Kidney (tissue), 14 donors: ENCODE measurements around the gene THAP8. TPM values are rescaled to one million over a fixed set of nuclear protein-coding genes. Genes with fewer than 3 reads are reported as not detected.

ENCODE experiments used
- DNase-seq, 5 donors: peaks; one replicate each; pipeline ENCODE4 v3.0.0-alpha.2; 2013 to 2020
- FAIRE-seq: peaks from 2 replicates; lab custom pipeline; 2012; peaks lifted over from hg19 to GRCh38; lab: Jason Lieb, UNC
- H3K27ac ChIP-seq, 2 donors: one replicate each; pipeline ENCODE4 v1.7.0; 2013; ENCODE audit warnings: low read depth in 2 of 2, low read length in 2 of 2, inconsistent platforms in 1 of 2
- H3K27me3 ChIP-seq: one replicate; pipeline ENCODE4 v1.7.1; 2013; ENCODE audit warnings: low read length, inconsistent platforms; ENCODE audit not compliant: control insufficient read depth, insufficient read depth
- H3K36me3 ChIP-seq, 3 donors: one replicate each; pipeline versions ENCODE4 v1.7.0 to v1.7.1; 2013; ENCODE audit warnings: low read length in 3 of 3, control low read depth in 1 of 3, inconsistent platforms in 1 of 3; ENCODE audit not compliant: insufficient read depth in 3 of 3, control insufficient read depth in 2 of 3
- H3K4me1 ChIP-seq, 3 donors: one replicate each; pipeline versions ENCODE4 v1.7.0 to v1.7.1; 2013; ENCODE audit warnings: low read length in 3 of 3, inconsistent platforms in 1 of 3, low read depth in 1 of 3; ENCODE audit not compliant: control insufficient read depth in 2 of 3, insufficient read depth in 2 of 3
- H3K4me3 ChIP-seq, 3 donors: one replicate each; pipeline versions ENCODE4 v1.7.0 to v1.8.1; 2013; ENCODE audit warnings: low read length in 3 of 3, control low read depth in 1 of 3, inconsistent platforms in 1 of 3
- H3K9ac ChIP-seq, 3 donors: one replicate each; pipeline versions ENCODE4 v1.7.0 to v1.7.1; 2013; ENCODE audit warnings: low read length in 3 of 3, control low read depth in 1 of 3, inconsistent platforms in 1 of 3
- H3K9me3 ChIP-seq, 3 donors: one replicate each; pipeline versions ENCODE4 v1.7.0 to v1.7.1; 2013; ENCODE audit warnings: low read length in 3 of 3, control low read depth in 1 of 3, inconsistent platforms in 1 of 3; ENCODE audit not compliant: control insufficient read depth in 2 of 3, insufficient read depth in 1 of 3
- CTCF ChIP-seq: IDR thresholded peaks from 3 replicates; pipeline ENCODE4 v1.5.1; 2012; ENCODE audit warnings: mild to moderate bottlenecking, moderate library complexity, borderline replicate concordance; ENCODE audit not compliant: insufficient read depth; ENCODE audit errors: extremely low read depth
- intact Hi-C: fragments of 100-400 bp; cut with DNase I; formaldehyde crosslinking; loops from one replicate; pipeline ENCODE4 v1.11.1; 2022
- polyA plus RNA-seq: library from polyadenylated mRNA; stranded (reverse); fragments of 350-450 nt; fragmentation: Illumina TruSeq; extraction: RNeasy Lipid Tissue Mini Kit (QIAGEN cat#74804); gene quantifications from one replicate; pipeline ENCODE4 v1.2.3, GENCODE V29; 2014; ENCODE audit warnings: low read depth, low replicate concordance; ENCODE audit not compliant: insufficient read depth
- total RNA-seq: library from RNA; stranded (reverse); fragmentation: NEBNext Ultra II Directional; extraction: Animal tissue kit (Norgen Biotek cat#: 25700); gene quantifications from one replicate; pipeline ENCODE4 v1.2.1, GENCODE V29; 2021
- donor health status: control.
- donor health status: control.
- donor health status: control.
- donor health status: control.
- donor health status: control.
- donor health status: DM: yes; HTN: yes; CAD: no.
- donor health status: Normal renal cell carcinoma (clear cell type).

The THAP8 gene
- total and polyA plus RNA-seq, 2 donors from 2014 or later = 3.7 to 10.3 TPM

DNA sequence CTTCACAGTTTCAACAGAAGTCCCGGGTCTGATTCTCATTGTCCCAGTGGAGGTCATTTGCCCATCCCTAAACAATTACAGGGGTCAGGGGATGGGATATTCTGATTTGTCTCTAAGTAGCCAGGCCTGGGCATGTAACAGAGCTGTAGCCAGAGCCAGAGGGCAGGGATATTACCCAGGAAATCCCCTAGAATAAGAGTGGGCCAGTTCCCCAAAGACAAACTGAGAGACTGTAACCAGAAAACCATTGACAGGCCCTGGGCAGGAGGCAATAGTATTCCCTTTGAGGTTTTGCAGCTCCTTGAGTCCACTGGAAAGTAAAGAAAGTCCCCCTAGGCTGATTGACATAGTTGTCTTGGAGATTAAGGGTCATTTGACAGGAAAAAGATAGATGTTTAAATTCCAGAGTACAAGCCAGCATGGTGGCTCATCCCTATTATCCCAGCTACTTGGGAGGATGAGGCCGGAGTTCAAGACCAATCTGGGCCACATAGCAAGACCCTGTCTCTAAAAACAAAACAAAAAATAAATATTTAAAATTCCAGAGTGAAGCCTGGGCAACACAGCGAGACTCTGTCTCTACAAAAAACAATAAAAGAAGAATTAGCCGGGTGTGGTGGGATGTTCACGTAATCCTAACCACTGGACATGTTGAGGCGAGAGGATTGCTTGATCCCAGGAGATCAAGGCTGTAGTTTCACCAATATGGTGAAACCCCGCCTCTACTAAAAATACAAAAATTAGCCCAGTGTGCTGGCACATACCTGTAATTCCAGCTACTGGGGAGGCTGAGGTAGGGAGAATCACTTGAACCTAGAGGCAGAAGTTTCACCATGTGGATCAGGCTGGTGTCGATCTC is 60.9 kb downstream of the THAP8 start:
- Histone ChIP-seq H3K36me3 (no peaks in the 10 kb centered on the region), H3K27ac (no peak overlapping the region), H3K4me3 (no peak overlapping the region), H3K4me1 (peaks cover 0 to 13% (median 5%) of the 10 kb centered on the region in 3 donors), H3K27me3 (no peaks in the 10 kb centered on the region), H3K9me3 (no peaks in the 10 kb centered on the region), H3K9ac (no peak overlapping the region)
- no peak for TF ChIP-seq CTCF
- FAIRE-seq (no peak), DNase-seq (no peak)
- intact Hi-C loops = no loop called here

- no peaks in the 10 kb centered on the region for H3K27me3 ChIP-seq
- DNase-seq = peak in 2 of 5 donors; percentile 19 to 43
- no peak for FAIRE-seq
- H3K9me3 ChIP-seq = no peaks in the 10 kb centered on the region
- TF ChIP-seq CTCF = no peak
- H3K36me3 ChIP-seq = no peaks in the 10 kb centered on the region
- no peak overlapping the region for H3K9ac ChIP-seq
- H3K4me1 ChIP-seq = peaks cover 0 to 13% (median 5%) of the 10 kb centered on the region in 3 donors
- intact Hi-C loops = no loop called here
- no peak overlapping the region for H3K27ac ChIP-seq
- H3K4me3 ChIP-seq = no peak overlapping the region
Observed at GRCh38 chr19:35991731-35992450, 62.2 kb downstream of the THAP8 start.

DNA sequence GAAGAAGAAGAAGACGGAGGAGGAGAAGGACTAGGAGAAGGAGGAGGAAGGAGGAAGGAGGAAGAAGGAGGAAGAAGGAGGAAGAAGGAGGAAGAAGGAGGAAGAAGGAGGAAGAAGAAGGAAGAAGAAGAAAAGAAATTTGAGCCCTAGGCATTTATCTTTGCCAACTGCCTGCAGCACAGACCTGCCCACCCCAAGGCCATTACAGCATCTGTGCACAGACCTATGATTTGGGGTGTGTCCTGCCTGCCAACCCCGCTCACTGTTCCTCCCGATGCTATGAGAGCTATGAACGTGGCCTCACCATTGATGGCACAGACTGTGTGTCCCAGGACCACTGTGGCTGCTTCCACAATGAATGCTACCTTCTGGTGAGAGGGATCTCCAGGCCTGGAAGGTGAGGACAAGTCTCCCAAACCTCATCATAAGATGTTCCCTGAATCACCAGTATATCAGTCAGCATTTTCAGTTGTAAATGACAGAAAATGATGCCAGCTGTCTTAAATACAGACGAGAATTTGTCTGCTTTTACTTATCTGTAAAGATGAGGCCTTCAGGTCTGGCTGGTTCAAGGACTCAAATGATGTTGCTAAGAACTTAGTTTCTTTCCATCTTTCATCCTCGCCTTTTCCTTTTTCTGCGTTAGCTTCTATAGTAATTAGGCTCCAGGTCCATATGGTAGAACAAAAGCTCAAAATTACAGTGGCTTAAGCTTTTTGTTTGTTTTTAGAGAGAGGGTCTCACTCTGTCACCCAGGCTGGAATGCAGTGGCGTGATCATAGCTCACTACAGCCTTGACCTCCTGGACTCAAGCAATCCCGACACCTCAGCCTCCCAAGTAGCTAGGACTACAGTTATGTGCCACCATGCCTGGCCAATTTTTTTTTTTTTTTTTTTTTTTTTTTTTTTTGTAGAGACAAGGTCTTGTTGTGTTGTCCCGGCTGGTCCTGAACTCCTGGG is 63.0 kb downstream of the THAP8 start:
- H3K27ac ChIP-seq = no peak overlapping the region
- FAIRE-seq = no peak
- no peak overlapping the region for H3K4me3 ChIP-seq
- H3K9ac ChIP-seq = no peak overlapping the region
- no peaks in the 10 kb centered on the region for H3K9me3 ChIP-seq
- intact Hi-C loops = no loop called here
- no peak for TF ChIP-seq CTCF
- DNase-seq = no peak
- no peaks in the 10 kb centered on the region for H3K27me3 ChIP-seq
- H3K36me3 ChIP-seq = no peaks in the 10 kb centered on the region
- H3K4me1 ChIP-seq = peaks cover 0 to 6% (median 0%) of the 10 kb centered on the region in 3 donors
